H9 (cell line): ENCODE measurements around the gene CREB5. TPM values are rescaled to one million over a fixed set of nuclear protein-coding genes. Genes with fewer than 3 reads are reported as not detected.

Source experiments
- DNase-seq: peaks from one replicate; pipeline ENCODE4 v3.0.0-alpha.2; 2017
- H2AFZ ChIP-seq: one replicate; pipeline ENCODE4 v1.6.1; 2013; ENCODE audit warnings: mild to moderate bottlenecking, low read length, control low read depth, moderate library complexity
- H2AK5ac ChIP-seq: 2 replicates; pipeline ENCODE4 v1.6.1; 2013; ENCODE audit warnings: low read length, control low read depth, mixed read lengths; ENCODE audit not compliant: insufficient read length
- H2BK120ac ChIP-seq: one replicate; pipeline ENCODE4 v1.6.1; 2013; ENCODE audit warnings: low read depth, mild to moderate bottlenecking, low read length, control low read depth, inconsistent platforms; ENCODE audit not compliant: poor library complexity, severe bottlenecking
- H2BK12ac ChIP-seq: 2 replicates; pipeline ENCODE4 v1.6.1; 2013; ENCODE audit warnings: low read length, control low read depth, mixed read lengths, low read depth; ENCODE audit not compliant: insufficient read length
- H2BK15ac ChIP-seq: 2 replicates; pipeline ENCODE4 v1.6.1; 2013; ENCODE audit warnings: low read depth, low read length, control low read depth
- H2BK20ac ChIP-seq: one replicate; pipeline ENCODE4 v1.6.1; 2013; ENCODE audit warnings: low read depth, mild to moderate bottlenecking, low read length, control low read depth, inconsistent platforms; ENCODE audit not compliant: poor library complexity, severe bottlenecking
- H2BK5ac ChIP-seq: 2 replicates; pipeline ENCODE4 v1.6.1; 2013; ENCODE audit warnings: low read length, control low read depth, mixed read lengths; ENCODE audit not compliant: insufficient read length
- H3K14ac ChIP-seq: 2 replicates; pipeline ENCODE4 v1.6.1; 2013; ENCODE audit warnings: low read length, control low read depth; ENCODE audit not compliant: insufficient read depth
- H3K18ac ChIP-seq: 2 replicates; pipeline ENCODE4 v1.6.1; 2013; ENCODE audit warnings: low read depth, mild to moderate bottlenecking, mixed read lengths, low read length, control low read depth; ENCODE audit not compliant: insufficient read length
- H3K23ac ChIP-seq: 2 replicates; pipeline ENCODE4 v1.6.1; 2013; ENCODE audit warnings: low read length, control low read depth, mixed read lengths, low read depth; ENCODE audit not compliant: insufficient read length
- H3K23me2 ChIP-seq: 2 replicates; pipeline ENCODE4 v1.6.1; 2013; ENCODE audit warnings: low read depth, mild to moderate bottlenecking, mixed read lengths, low read length, control low read depth; ENCODE audit not compliant: insufficient read length, poor library complexity, severe bottlenecking
- H3K27ac ChIP-seq: 2 replicates; pipeline ENCODE4 v1.5.1; 2013; ENCODE audit warnings: low read length, control low read depth, mixed read lengths, low read depth; ENCODE audit not compliant: insufficient read length
- H3K27me3 ChIP-seq: 2 replicates; pipeline ENCODE4 v1.6.1; 2013; ENCODE audit warnings: low read length, control low read depth, inconsistent platforms; ENCODE audit not compliant: insufficient read depth
- H3K4ac ChIP-seq: 2 replicates; pipeline ENCODE4 v1.6.1; 2013; ENCODE audit warnings: low read depth, mild to moderate bottlenecking, control low read depth, inconsistent platforms, low read length, moderate library complexity
- H3K4me1 ChIP-seq: 2 replicates; pipeline ENCODE4 v1.6.1; 2013; ENCODE audit warnings: low read length, control low read depth, inconsistent platforms; ENCODE audit not compliant: insufficient read depth
- H3K4me2 ChIP-seq: 2 replicates; pipeline ENCODE4 v1.6.1; 2013; ENCODE audit warnings: low read length, control low read depth, mixed read lengths; ENCODE audit not compliant: insufficient read length, insufficient read depth
- H3K56ac ChIP-seq: 2 replicates; pipeline ENCODE4 v1.6.1; 2013; ENCODE audit warnings: low read depth, mild to moderate bottlenecking, mixed read lengths, low read length, control low read depth; ENCODE audit not compliant: insufficient read length
- H3K79me1 ChIP-seq: 2 replicates; pipeline ENCODE4 v1.6.1; 2013; ENCODE audit warnings: low read depth, mild to moderate bottlenecking, moderate library complexity, low read length, control low read depth, inconsistent platforms; ENCODE audit not compliant: insufficient read depth, poor library complexity, severe bottlenecking
- H3K79me2 ChIP-seq: 2 replicates; pipeline ENCODE4 v1.6.1; 2013; ENCODE audit warnings: low read length, control low read depth, inconsistent platforms; ENCODE audit not compliant: insufficient read depth
- H3K9ac ChIP-seq: 2 replicates; pipeline ENCODE4 v1.6.1; 2013; ENCODE audit warnings: low read length, control low read depth, mixed read lengths; ENCODE audit not compliant: insufficient read length; ENCODE audit errors: extremely low read depth
- H3K9me3 ChIP-seq: one replicate; pipeline ENCODE4 v1.6.1; 2013; ENCODE audit warnings: low read depth, low read length, inconsistent platforms; ENCODE audit not compliant: control insufficient read depth
- H3T11ph ChIP-seq: one replicate; pipeline ENCODE4 v1.6.1; 2013; ENCODE audit warnings: mild to moderate bottlenecking, low read length, control low read depth, inconsistent platforms
- H4K20me1 ChIP-seq: one replicate; pipeline ENCODE4 v1.6.1; 2013; ENCODE audit not compliant: control insufficient read depth, insufficient read length, insufficient read depth
- H4K5ac ChIP-seq: 2 replicates; pipeline ENCODE4 v1.6.1; 2013; ENCODE audit warnings: low read depth, mild to moderate bottlenecking, mixed read lengths, low read length, control low read depth; ENCODE audit not compliant: insufficient read length
- H4K8ac ChIP-seq: replicated peaks from 2 replicates; pipeline ENCODE4 v1.6.1; 2013; ENCODE audit warnings: low read length, control low read depth, mixed read lengths, low read depth; ENCODE audit not compliant: insufficient read length
- H4K91ac ChIP-seq: 2 replicates; pipeline ENCODE4 v1.6.1; 2013; ENCODE audit warnings: low read depth, mild to moderate bottlenecking, moderate library complexity, mixed read lengths, low read length, control low read depth; ENCODE audit not compliant: insufficient read length
- H3K27ac Mint-ChIP-seq, 3 experiments: 2 replicates in 2 of 3; 3 replicates in 1 of 3; pipeline ENCODE4 v1.8.0; 2020 to 2021; ENCODE audit warnings: mixed read lengths in 3 of 3, mild to moderate bottlenecking in 1 of 3, moderate library complexity in 1 of 3
- H3K27me3 Mint-ChIP-seq: 2 replicates; pipeline ENCODE4 v1.8.0; 2021; ENCODE audit warnings: low read depth, mild to moderate bottlenecking, moderate library complexity, mixed read lengths
- H3K36me3 Mint-ChIP-seq, 3 experiments: 2 replicates in 2 of 3; 3 replicates in 1 of 3; pipeline ENCODE4 v1.8.0; 2020 to 2021; ENCODE audit warnings: low read depth in 3 of 3, mixed read lengths in 3 of 3; ENCODE audit not compliant: insufficient read depth in 1 of 3
- H3K4me1 Mint-ChIP-seq, 2 experiments: 2 replicates each; pipeline ENCODE4 v1.8.0; 2020; ENCODE audit warnings: mixed read lengths in 2 of 2
- H3K4me3 Mint-ChIP-seq, 2 experiments: 2 replicates in 1 of 2; 3 replicates in 1 of 2; pipeline ENCODE4 v1.8.0; 2020 to 2021; ENCODE audit warnings: mild to moderate bottlenecking in 2 of 2, mixed read lengths in 2 of 2, moderate library complexity in 1 of 2
- H3K9me3 Mint-ChIP-seq, 2 experiments: 2 replicates in 1 of 2; 3 replicates in 1 of 2; pipeline ENCODE4 v1.8.0; 2020; ENCODE audit warnings: mild to moderate bottlenecking in 2 of 2, mixed read lengths in 2 of 2, moderate library complexity in 1 of 2
- CTCF ChIP-seq: fragments of 200-600 bp; sonication (generic); conservative IDR thresholded peaks from 3 replicates; pipeline ENCODE4 v1.8.0; 2021; ENCODE audit warnings: antibody characterized with exemption, mild to moderate bottlenecking
- WGBS: extraction: QIAGEN DNeasy Blood & Tissue Kit; methylation state at CpG from one replicate; pipeline ENCODE4 v1.1.7; 2013; ENCODE audit warnings: missing lambda C conversion rate, low lambda C conversion rate, mixed read lengths; ENCODE audit not compliant: insufficient read length; ENCODE audit errors: extremely low coverage; 5-methylcytosine and 5-hydroxymethylcytosine counted together
- total RNA-seq: library from RNA; stranded (reverse); gene quantifications from 2 replicates; pipeline ENCODE4 v1.2.1, GENCODE V29; 2021

The CREB5 gene
- total RNA-seq, 1 experiment from 2014 or later, result 4.0 TPM

DNA sequence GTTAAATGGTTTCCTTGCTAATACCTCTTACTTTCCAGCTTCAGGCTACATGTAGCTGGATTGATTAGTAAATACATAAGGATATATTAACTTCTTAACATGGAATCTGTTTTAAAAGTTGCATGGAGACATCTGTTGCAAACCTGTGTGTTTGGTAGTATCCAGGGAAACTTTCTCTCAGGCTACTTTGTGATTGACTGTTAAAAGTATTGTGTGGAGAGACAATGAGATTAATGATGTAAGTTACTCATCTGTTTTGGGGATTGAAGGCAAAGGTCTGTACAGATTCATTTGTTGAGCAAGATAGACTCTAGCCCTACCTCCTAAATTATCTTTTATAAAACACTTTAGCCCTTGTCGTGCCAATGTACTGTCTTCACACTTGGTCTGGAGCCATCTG is 6.6 kb downstream of the CREB5 start:
- Histone ChIP-seq H3K56ac (no peak overlapping the region), H4K91ac (no peak overlapping the region), H4K5ac (no peak overlapping the region), H3K4ac (no peak overlapping the region), H3K18ac (no peak overlapping the region), H3K9ac (no peak overlapping the region), H2BK5ac (no peak overlapping the region), H3K79me2 (no peaks in the 10 kb centered on the region), H3K9me3 (no peaks in the 10 kb centered on the region), H3K27ac (no peak overlapping the region), H3T11ph (peak overlapping the region; percentile 36), H2AK5ac (no peak overlapping the region), H3K23me2 (no peaks in the 10 kb centered on the region), H3K14ac (no peak overlapping the region), H4K20me1 (no peaks in the 10 kb centered on the region), H3K79me1 (no peaks in the 10 kb centered on the region), H3K4me2 (no peak overlapping the region), H2AFZ (peak overlapping the region; percentile 32), H2BK20ac (no peak overlapping the region), H3K23ac (no peak overlapping the region), H2BK120ac (no peak overlapping the region), H2BK15ac (no peak overlapping the region), H4K8ac (no peak overlapping the region), H3K4me1 (no peaks in the 10 kb centered on the region), H3K27me3 (no peaks in the 10 kb centered on the region), H2BK12ac (no peak overlapping the region)
- Mint-ChIP-seq H3K27me3 (peaks cover 2% of the 10 kb centered on the region), H3K9me3 (no peaks in the 10 kb centered on the region), H3K27ac (no peak overlapping the region), H3K4me3 (no peak overlapping the region), H3K4me1 (peaks cover 0 to 4% of the 10 kb centered on the region in 2 experiments; a peak in 1 of 4 replicates), H3K36me3 (no peaks in the 10 kb centered on the region)
- DNase-seq, result no peak
- no CpG with 5 or more reads among the region's 1 CpG for WGBS
- TF ChIP-seq CTCF, result no peak
